Measurements from ENCODE around the gene NDC80.

NDC80 gene

GRCh38 chr18:2589345-2590068 is 18.1 kb downstream of the NDC80 start:
- Histone ChIP-seq H3K27ac (ENCODE audit: low read length) (peak overlapping the region; percentile 3), H3K9me3 (ENCODE audit: control insufficient read depth in 1 of 2, low read length in 2 of 2) (no peaks in the 10 kb centered on the region), H3K36me3 (ENCODE audit: control insufficient read depth in 1 of 2, insufficient read depth in 2 of 2, low read length in 2 of 2) (peaks cover 0 to 3% of the 10 kb centered on the region in 2 donors), H3K4me1 (ENCODE audit: control insufficient read depth in 1 of 2, insufficient read depth in 2 of 2, low read length in 2 of 2) (no peaks in the 10 kb centered on the region), H3K27me3 (ENCODE audit: low read depth, low read length) (no peaks in the 10 kb centered on the region), H3K4me3 (ENCODE audit: low read depth in 1 of 2, low read length in 2 of 2) (no peak overlapping the region)

GRCh38 chr18:2590303-2590702 is 18.9 kb downstream of the NDC80 start:
- Histone ChIP-seq H3K4me3 (ENCODE audit: low read depth in 1 of 2, low read length in 2 of 2) (no peak overlapping the region), H3K36me3 (ENCODE audit: control insufficient read depth in 1 of 2, insufficient read depth in 2 of 2, low read length in 2 of 2) (peaks cover 0 to 3% of the 10 kb centered on the region in 2 donors), H3K4me1 (ENCODE audit: control insufficient read depth in 1 of 2, insufficient read depth in 2 of 2, low read length in 2 of 2) (no peaks in the 10 kb centered on the region), H3K27ac (ENCODE audit: low read length) (peak overlapping the region; percentile 3), H3K9me3 (ENCODE audit: control insufficient read depth in 1 of 2, low read length in 2 of 2) (no peaks in the 10 kb centered on the region), H3K27me3 (ENCODE audit: low read depth, low read length) (no peaks in the 10 kb centered on the region)

GRCh38 chr18:2597639-2598038 is 26.3 kb downstream of the NDC80 start:
- H3K4me3 ChIP-seq (ENCODE audit: low read depth in 1 of 2, low read length in 2 of 2) = no peak overlapping the region
- no peak overlapping the region for H3K27ac ChIP-seq (ENCODE audit: low read length)
- no peaks in the 10 kb centered on the region for H3K36me3 ChIP-seq (ENCODE audit: control insufficient read depth in 1 of 2, insufficient read depth in 2 of 2, low read length in 2 of 2)
- no peaks in the 10 kb centered on the region for H3K4me1 ChIP-seq (ENCODE audit: control insufficient read depth in 1 of 2, insufficient read depth in 2 of 2, low read length in 2 of 2)
- H3K9me3 ChIP-seq (ENCODE audit: control insufficient read depth in 1 of 2, low read length in 2 of 2) = no peaks in the 10 kb centered on the region
- H3K27me3 ChIP-seq (ENCODE audit: low read depth, low read length) = no peaks in the 10 kb centered on the region

GRCh38 chr18:2602844-2603243 is 31.5 kb downstream of the NDC80 start:
- Histone ChIP-seq H3K9me3 (ENCODE audit: control insufficient read depth in 1 of 2, low read length in 2 of 2) (no peaks in the 10 kb centered on the region), H3K27ac (ENCODE audit: low read length) (no peak overlapping the region), H3K27me3 (ENCODE audit: low read depth, low read length) (no peaks in the 10 kb centered on the region), H3K4me3 (ENCODE audit: low read depth in 1 of 2, low read length in 2 of 2) (no peak overlapping the region), H3K36me3 (ENCODE audit: control insufficient read depth in 1 of 2, insufficient read depth in 2 of 2, low read length in 2 of 2) (no peaks in the 10 kb centered on the region), H3K4me1 (ENCODE audit: control insufficient read depth in 1 of 2, insufficient read depth in 2 of 2, low read length in 2 of 2) (no peaks in the 10 kb centered on the region)

GRCh38 chr18:2606335-2606734 is 35.0 kb downstream of the NDC80 start:
- H3K27me3 ChIP-seq (ENCODE audit: low read depth, low read length) = no peaks in the 10 kb centered on the region

GRCh38 chr18:2609604-2610003 is 38.2 kb downstream of the NDC80 start:
- Histone ChIP-seq H3K27me3 (ENCODE audit: low read depth, low read length) (no peaks in the 10 kb centered on the region), H3K4me3 (ENCODE audit: low read depth in 1 of 2, low read length in 2 of 2) (no peak overlapping the region), H3K36me3 (ENCODE audit: control insufficient read depth in 1 of 2, insufficient read depth in 2 of 2, low read length in 2 of 2) (no peaks in the 10 kb centered on the region), H3K4me1 (ENCODE audit: control insufficient read depth in 1 of 2, insufficient read depth in 2 of 2, low read length in 2 of 2) (no peaks in the 10 kb centered on the region), H3K27ac (ENCODE audit: low read length) (no peak overlapping the region), H3K9me3 (ENCODE audit: control insufficient read depth in 1 of 2, low read length in 2 of 2) (no peaks in the 10 kb centered on the region)

More at GRCh38 chr18:2606335-2606734, 35.0 kb downstream of the NDC80 start:
- H3K36me3 ChIP-seq (ENCODE audit: control insufficient read depth in 1 of 2, insufficient read depth in 2 of 2, low read length in 2 of 2) = no peaks in the 10 kb centered on the region
- H3K4me1 ChIP-seq (ENCODE audit: control insufficient read depth in 1 of 2, insufficient read depth in 2 of 2, low read length in 2 of 2) = no peaks in the 10 kb centered on the region
- H3K27ac ChIP-seq (ENCODE audit: low read length) = no peak overlapping the region
- no peak overlapping the region for H3K4me3 ChIP-seq (ENCODE audit: low read depth in 1 of 2, low read length in 2 of 2)
- no peaks in the 10 kb centered on the region for H3K9me3 ChIP-seq (ENCODE audit: control insufficient read depth in 1 of 2, low read length in 2 of 2)

GRCh38 chr18:2610549-2610948 is 39.2 kb downstream of the NDC80 start:
- Histone ChIP-seq H3K4me3 (ENCODE audit: low read depth in 1 of 2, low read length in 2 of 2) (no peak overlapping the region), H3K4me1 (ENCODE audit: control insufficient read depth in 1 of 2, insufficient read depth in 2 of 2, low read length in 2 of 2) (no peaks in the 10 kb centered on the region)

GRCh38 chr18:2612996-2613395 is 41.6 kb downstream of the NDC80 start:
- no peaks in the 10 kb centered on the region for H3K9me3 ChIP-seq (ENCODE audit: control insufficient read depth in 1 of 2, low read length in 2 of 2)
- no peaks in the 10 kb centered on the region for H3K4me1 ChIP-seq (ENCODE audit: control insufficient read depth in 1 of 2, insufficient read depth in 2 of 2, low read length in 2 of 2)
- no peak overlapping the region for H3K4me3 ChIP-seq (ENCODE audit: low read depth in 1 of 2, low read length in 2 of 2)

More at GRCh38 chr18:2610549-2610948, 39.2 kb downstream of the NDC80 start:
- Histone ChIP-seq H3K27me3 (ENCODE audit: low read depth, low read length) (no peaks in the 10 kb centered on the region), H3K9me3 (ENCODE audit: control insufficient read depth in 1 of 2, low read length in 2 of 2) (no peaks in the 10 kb centered on the region), H3K36me3 (ENCODE audit: control insufficient read depth in 1 of 2, insufficient read depth in 2 of 2, low read length in 2 of 2) (no peaks in the 10 kb centered on the region), H3K27ac (ENCODE audit: low read length) (no peak overlapping the region)

GRCh38 chr18:2617401-2617998 is 46.1 kb downstream of the NDC80 start:
- Histone ChIP-seq H3K27me3 (ENCODE audit: low read depth, low read length) (no peaks in the 10 kb centered on the region), H3K36me3 (ENCODE audit: control insufficient read depth in 1 of 2, insufficient read depth in 2 of 2, low read length in 2 of 2) (no peaks in the 10 kb centered on the region), H3K4me3 (ENCODE audit: low read depth in 1 of 2, low read length in 2 of 2) (no peak overlapping the region), H3K27ac (ENCODE audit: low read length) (no peak overlapping the region), H3K9me3 (ENCODE audit: control insufficient read depth in 1 of 2, low read length in 2 of 2) (no peaks in the 10 kb centered on the region), H3K4me1 (ENCODE audit: control insufficient read depth in 1 of 2, insufficient read depth in 2 of 2, low read length in 2 of 2) (no peaks in the 10 kb centered on the region)

More at GRCh38 chr18:2612996-2613395, 41.6 kb downstream of the NDC80 start:
- no peaks in the 10 kb centered on the region for H3K27me3 ChIP-seq (ENCODE audit: low read depth, low read length)
- H3K27ac ChIP-seq (ENCODE audit: low read length) = no peak overlapping the region
- H3K36me3 ChIP-seq (ENCODE audit: control insufficient read depth in 1 of 2, insufficient read depth in 2 of 2, low read length in 2 of 2) = no peaks in the 10 kb centered on the region

GRCh38 chr18:2618009-2618408 is 46.7 kb downstream of the NDC80 start:
- Histone ChIP-seq H3K36me3 (ENCODE audit: control insufficient read depth in 1 of 2, insufficient read depth in 2 of 2, low read length in 2 of 2) (no peaks in the 10 kb centered on the region), H3K27me3 (ENCODE audit: low read depth, low read length) (no peaks in the 10 kb centered on the region), H3K4me1 (ENCODE audit: control insufficient read depth in 1 of 2, insufficient read depth in 2 of 2, low read length in 2 of 2) (no peaks in the 10 kb centered on the region), H3K27ac (ENCODE audit: low read length) (no peak overlapping the region), H3K4me3 (ENCODE audit: low read depth in 1 of 2, low read length in 2 of 2) (no peak overlapping the region), H3K9me3 (ENCODE audit: control insufficient read depth in 1 of 2, low read length in 2 of 2) (no peaks in the 10 kb centered on the region)

GRCh38 chr18:2625217-2625616 is 53.9 kb downstream of the NDC80 start:
- Histone ChIP-seq H3K4me1 (ENCODE audit: control insufficient read depth in 1 of 2, insufficient read depth in 2 of 2, low read length in 2 of 2) (no peaks in the 10 kb centered on the region), H3K4me3 (ENCODE audit: low read depth in 1 of 2, low read length in 2 of 2) (no peak overlapping the region), H3K36me3 (ENCODE audit: control insufficient read depth in 1 of 2, insufficient read depth in 2 of 2, low read length in 2 of 2) (no peaks in the 10 kb centered on the region), H3K27ac (ENCODE audit: low read length) (no peak overlapping the region), H3K27me3 (ENCODE audit: low read depth, low read length) (no peaks in the 10 kb centered on the region), H3K9me3 (ENCODE audit: control insufficient read depth in 1 of 2, low read length in 2 of 2) (no peaks in the 10 kb centered on the region)
